ENCODE measurements around the gene HDAC8. TPM values are rescaled to one million over a fixed set of nuclear protein-coding genes. Genes with fewer than 3 reads are reported as not detected.
"Not testable (repeated sequence)": the region's sequence is repeated elsewhere in the genome, so short reads cannot be mapped to it uniquely, and the experiment has no call there.

Gene HDAC8
- total and polyA plus RNA-seq, 8 donors, result 28.7 to 49.5 (median 39.6) TPM

DNA sequence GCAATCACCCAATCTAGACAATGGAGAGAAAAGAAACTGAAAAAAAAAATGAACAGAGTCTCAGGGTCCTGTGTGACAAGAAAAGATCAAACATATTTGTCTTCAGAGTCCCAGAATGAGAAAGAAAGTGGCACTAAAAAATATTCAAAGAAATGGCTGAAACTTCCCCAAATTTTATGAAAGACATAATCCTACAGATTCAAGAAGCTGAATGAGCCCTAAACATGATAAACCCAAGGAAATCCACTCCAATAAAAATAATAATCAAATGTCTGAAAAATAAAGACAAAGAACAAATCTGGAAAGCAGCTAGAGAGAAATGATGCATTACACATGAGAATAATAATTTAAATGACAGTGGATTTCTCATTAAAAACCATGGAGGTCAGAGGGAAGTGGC, 136.6 kb downstream of the HDAC8 start:
- no peaks in the 10 kb centered on the region for H3K27me3 ChIP-seq
- H3K9me3 ChIP-seq, result peaks cover 0 to 9% of the 10 kb centered on the region in 2 donors
- DNase-seq, result no peak
- peaks cover 0 to 21% of the 10 kb centered on the region in 2 donors for H3K36me3 ChIP-seq
- intact Hi-C loops (cut with DNase I), result no loop called here
- TF ChIP-seq, protein P1, sequence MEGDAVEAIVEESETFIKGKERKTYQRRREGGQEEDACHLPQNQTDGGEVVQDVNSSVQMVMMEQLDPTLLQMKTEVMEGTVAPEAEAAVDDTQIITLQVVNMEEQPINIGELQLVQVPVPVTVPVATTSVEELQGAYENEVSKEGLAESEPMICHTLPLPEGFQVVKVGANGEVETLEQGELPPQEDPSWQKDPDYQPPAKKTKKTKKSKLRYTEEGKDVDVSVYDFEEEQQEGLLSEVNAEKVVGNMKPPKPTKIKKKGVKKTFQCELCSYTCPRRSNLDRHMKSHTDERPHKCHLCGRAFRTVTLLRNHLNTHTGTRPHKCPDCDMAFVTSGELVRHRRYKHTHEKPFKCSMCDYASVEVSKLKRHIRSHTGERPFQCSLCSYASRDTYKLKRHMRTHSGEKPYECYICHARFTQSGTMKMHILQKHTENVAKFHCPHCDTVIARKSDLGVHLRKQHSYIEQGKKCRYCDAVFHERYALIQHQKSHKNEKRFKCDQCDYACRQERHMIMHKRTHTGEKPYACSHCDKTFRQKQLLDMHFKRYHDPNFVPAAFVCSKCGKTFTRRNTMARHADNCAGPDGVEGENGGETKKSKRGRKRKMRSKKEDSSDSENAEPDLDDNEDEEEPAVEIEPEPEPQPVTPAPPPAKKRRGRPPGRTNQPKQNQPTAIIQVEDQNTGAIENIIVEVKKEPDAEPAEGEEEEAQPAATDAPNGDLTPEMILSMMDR (IDR thresholded peaks at IDR 0.05), result no peak
- no peak for ATAC-seq
- no peak overlapping the region for H3K4me3 ChIP-seq
- no peaks in the 10 kb centered on the region for H3K4me1 ChIP-seq
- H3K27ac ChIP-seq, result no peak overlapping the region

GRCh38 chrX:72430405-72430968, 142.2 kb downstream of the HDAC8 start:
- Histone ChIP-seq H3K27me3 (no peaks in the 10 kb centered on the region), H3K27ac (no peak overlapping the region), H3K36me3 (peaks cover 0 to 1% of the 10 kb centered on the region in 2 donors), H3K4me3 (no peak overlapping the region), H3K9me3 (no peaks in the 10 kb centered on the region), H3K4me1 (no peaks in the 10 kb centered on the region)
- intact Hi-C loops (cut with DNase I), result no loop called here
- ATAC-seq (peak; percentile 86), DNase-seq (no peak)
- TF ChIP-seq, protein P1 (IDR thresholded peaks at IDR 0.05), result no peak

DNA sequence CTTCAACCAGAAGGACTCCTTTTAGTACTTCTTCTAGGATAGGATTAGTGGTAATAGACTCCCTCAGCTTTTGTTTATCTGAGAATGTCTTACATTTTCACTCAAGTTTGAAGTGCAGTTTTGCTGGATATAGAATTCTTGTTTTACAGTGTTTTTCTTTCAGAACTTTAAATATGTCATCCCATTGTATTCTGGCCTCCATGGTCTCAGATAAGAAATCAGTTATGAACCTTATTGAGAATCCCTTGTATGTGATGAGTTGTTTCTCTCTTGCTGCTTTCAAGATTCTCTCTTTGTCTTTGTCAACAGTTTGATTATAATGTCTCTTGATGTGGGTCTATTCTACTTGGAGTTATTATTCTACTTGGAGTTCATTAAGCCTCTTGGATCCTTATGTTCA, 150.8 kb downstream of the HDAC8 start:
- Histone ChIP-seq H3K9me3 (peaks cover 0 to 11% of the 10 kb centered on the region in 2 donors), H3K4me3 (no peak overlapping the region), H3K27ac (no peak overlapping the region), H3K4me1 (no peaks in the 10 kb centered on the region), H3K27me3 (no peaks in the 10 kb centered on the region), H3K36me3 (no peaks in the 10 kb centered on the region)
- intact Hi-C loops (cut with DNase I), result no loop called here
- TF ChIP-seq, protein P1 (IDR thresholded peaks at IDR 0.05), result no peak
- ATAC-seq, result no peak
- DNase-seq, result no peak

DNA sequence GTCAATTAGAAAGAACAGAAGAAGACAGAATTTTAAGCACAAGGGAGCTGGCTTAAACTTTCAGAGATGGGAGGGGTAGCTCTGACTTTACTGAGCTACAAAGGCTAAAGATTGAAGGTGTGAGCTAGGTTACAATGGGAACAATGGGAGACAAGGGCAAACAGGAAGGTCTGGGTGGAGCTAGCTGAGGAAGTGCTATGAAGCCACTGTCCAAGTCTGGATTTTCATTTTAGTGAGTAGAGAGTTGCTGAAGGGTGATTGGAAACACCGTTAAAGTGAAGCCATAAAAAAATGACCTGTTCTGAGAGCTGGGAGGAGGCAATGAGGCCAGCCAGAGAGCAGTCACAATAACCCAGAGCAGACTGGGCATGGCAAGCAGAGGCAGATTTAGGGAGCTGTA, 162.7 kb downstream of the HDAC8 start:
- Histone ChIP-seq H3K4me3 (no peak overlapping the region), H3K4me1 (no peaks in the 10 kb centered on the region), H3K27me3 (no peaks in the 10 kb centered on the region), H3K9me3 (no peaks in the 10 kb centered on the region), H3K36me3 (no peaks in the 10 kb centered on the region), H3K27ac (no peak overlapping the region)
- TF ChIP-seq, protein P1 (IDR thresholded peaks at IDR 0.05), result no peak
- no peak for ATAC-seq
- no peak for DNase-seq
- intact Hi-C loops (cut with DNase I), result no loop called here

DNA sequence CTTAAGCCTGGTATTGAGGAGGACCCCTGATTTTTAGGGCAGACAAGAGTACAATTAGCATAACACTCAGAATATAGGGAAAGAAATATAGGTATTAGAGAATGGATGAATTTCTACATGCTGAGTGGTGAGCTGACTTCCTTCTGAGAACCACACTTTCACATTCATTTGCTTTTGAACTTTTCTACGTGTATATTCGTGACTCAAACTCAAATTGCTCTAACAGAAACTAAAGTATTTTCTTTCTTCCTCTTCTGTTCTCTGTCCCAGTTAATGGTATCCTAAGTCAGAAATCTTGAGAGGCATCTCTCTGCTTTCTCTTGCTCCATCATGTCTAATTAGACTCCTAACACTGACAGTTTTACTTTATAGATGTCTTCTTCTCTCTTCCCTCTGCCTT, 163.8 kb downstream of the HDAC8 start:
- TF ChIP-seq, protein P1 (IDR thresholded peaks at IDR 0.05), result no peak
- Histone ChIP-seq H3K4me1 (no peaks in the 10 kb centered on the region), H3K27ac (no peak overlapping the region), H3K4me3 (no peak overlapping the region), H3K27me3 (no peaks in the 10 kb centered on the region), H3K36me3 (no peaks in the 10 kb centered on the region), H3K9me3 (no peaks in the 10 kb centered on the region)
- ATAC-seq, result no peak
- no peak for DNase-seq
- intact Hi-C loops (cut with DNase I), result no loop called here

GRCh38 chrX:72405136-72405535, 167.5 kb downstream of the HDAC8 start:
- H3K4me1 ChIP-seq; H3K4me3 ChIP-seq; H3K36me3 ChIP-seq; intact Hi-C loops (cut with DNase I); H3K27me3 ChIP-seq; H3K9me3 ChIP-seq; DNase-seq; ATAC-seq; H3K27ac ChIP-seq: not testable (repeated sequence)

All from left lung (tissue), 10 donors.